ENCODE results near the gene STIMATE.

The STIMATE gene

DNA sequence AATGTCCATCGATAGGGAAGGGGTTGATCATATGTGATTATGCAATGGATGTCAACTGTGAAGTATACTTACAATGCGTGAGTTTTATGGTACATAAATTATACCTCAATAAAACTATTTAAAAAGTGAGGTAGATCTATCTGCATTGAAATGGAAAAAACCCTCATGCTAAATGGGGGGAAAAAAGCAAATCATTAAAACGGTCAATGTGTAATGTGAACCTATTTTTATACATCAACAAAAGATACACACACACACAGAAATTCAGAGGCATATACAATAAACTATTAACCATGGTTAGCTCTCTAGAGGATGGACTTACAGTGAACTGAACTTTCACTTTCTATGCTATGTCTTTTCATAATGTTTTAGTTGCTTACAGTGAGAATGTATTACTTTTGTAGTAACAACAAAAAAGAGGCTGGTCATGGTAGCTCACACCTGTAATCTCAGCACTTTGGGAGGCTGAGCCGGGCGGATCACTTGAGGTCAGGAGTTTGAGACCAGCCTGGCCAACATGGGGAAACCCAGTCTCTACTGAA, 23.1 kb downstream of the STIMATE start:
- no peak for DNase-seq
- in situ Hi-C loops (cut with HindIII; ENCODE audit: low pct_ligation_motif_present, low pct_unique_long_range_greater_than_20kb, low sequenced_read_pairs): no loop called here

GRCh38 chr3:52873433-52874159, 23.8 kb downstream of the STIMATE start:
- in situ Hi-C loops (cut with HindIII; ENCODE audit: low pct_ligation_motif_present, low pct_unique_long_range_greater_than_20kb, low sequenced_read_pairs): no loop called here
- DNase-seq: no peak

DNA sequence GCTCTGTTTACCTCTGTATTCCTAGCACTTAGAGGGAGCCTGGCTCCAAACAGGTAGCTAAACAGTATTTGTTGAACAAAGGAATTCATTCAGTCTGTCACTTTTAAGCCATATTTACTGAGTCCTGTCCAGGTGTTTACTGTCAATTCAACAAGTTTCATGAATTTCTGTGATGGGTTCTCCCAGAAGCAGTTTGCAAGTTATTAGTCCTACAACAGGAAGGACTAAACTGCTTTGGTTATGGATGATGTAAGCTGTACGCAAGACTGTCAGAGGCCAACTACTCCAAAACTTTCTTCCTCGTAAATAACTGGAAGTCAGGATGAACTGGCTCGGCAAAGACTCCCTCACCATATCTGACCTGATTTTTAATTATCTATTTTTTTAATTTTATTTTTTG, 25.1 kb downstream of the STIMATE start:
- in situ Hi-C loops (cut with HindIII; ENCODE audit: low pct_ligation_motif_present, low pct_unique_long_range_greater_than_20kb, low sequenced_read_pairs): no loop called here
- DNase-seq: no peak

DNA sequence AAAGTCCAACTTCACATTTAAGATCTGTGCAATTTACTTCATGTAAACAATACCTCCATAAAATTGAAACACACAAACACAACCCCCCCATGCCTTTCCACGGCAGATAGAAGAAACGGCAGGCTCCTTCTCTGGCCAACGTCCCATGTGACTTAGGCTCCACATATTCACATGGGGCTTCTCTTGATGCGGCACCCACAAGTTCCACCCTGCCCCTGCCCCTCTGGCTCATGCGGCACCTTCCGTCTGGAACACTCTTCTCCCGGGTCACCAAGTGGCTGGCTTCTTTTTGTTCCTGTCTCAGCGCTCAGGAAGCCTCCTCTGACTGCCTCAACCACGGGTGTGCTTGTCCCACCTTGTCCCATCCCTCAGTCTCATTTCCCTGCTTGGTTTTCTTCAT, 25.6 kb downstream of the STIMATE start:
- no peak for DNase-seq
- in situ Hi-C loops (cut with HindIII; ENCODE audit: low pct_ligation_motif_present, low pct_unique_long_range_greater_than_20kb, low sequenced_read_pairs): no loop called here

GRCh38 chr3:52870471-52870870, 26.9 kb downstream of the STIMATE start:
- in situ Hi-C loops (cut with HindIII; ENCODE audit: low pct_ligation_motif_present, low pct_unique_long_range_greater_than_20kb, low sequenced_read_pairs): no loop called here
- DNase-seq: no peak

DNA sequence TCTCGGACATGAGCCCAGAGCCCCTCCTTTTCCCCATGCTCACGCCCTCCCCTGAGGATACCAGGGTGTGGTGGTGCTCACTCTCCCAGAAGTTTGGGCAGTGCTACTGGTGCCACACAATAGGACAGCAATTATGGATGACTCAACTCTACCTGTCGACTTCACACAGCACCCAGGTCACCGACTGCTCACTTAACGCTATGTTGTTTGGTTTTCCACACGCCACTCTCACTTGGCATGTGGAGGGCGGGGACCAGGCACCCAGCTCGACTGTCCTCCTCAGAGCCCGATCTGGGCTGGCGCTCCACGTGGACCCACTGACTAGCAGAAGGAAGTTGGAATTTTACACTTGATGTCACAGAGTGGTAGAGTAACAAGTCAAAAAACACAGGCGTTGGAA, 30.9 kb downstream of the STIMATE start:
- no peak for DNase-seq

DNA sequence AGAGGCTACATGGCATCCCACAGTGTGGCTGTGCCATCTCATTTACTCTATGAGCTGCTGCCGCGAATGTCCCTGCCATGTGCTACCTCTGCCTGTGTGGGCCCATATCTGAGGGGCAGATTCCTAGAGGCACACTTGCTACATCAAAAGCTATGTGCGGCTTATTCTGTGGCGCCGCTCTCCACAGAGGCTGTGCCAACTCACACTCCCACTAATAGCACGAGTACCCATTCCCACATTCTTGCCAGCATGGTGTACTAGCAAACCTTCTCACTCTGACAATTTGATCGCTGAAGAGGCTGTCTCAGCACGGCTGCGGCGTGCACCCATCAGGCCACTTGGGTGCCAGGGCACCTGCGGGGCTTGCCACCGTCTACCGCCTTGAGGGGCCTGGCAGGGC, 31.4 kb downstream of the STIMATE start:
- DNase-seq: no peak
- in situ Hi-C loops (cut with HindIII; ENCODE audit: low pct_ligation_motif_present, low pct_unique_long_range_greater_than_20kb, low sequenced_read_pairs): no loop called here

More for the DNA sequence above, 30.9 kb downstream of the STIMATE start:
- in situ Hi-C loops (cut with HindIII; ENCODE audit: low pct_ligation_motif_present, low pct_unique_long_range_greater_than_20kb, low sequenced_read_pairs): no loop called here

DNA sequence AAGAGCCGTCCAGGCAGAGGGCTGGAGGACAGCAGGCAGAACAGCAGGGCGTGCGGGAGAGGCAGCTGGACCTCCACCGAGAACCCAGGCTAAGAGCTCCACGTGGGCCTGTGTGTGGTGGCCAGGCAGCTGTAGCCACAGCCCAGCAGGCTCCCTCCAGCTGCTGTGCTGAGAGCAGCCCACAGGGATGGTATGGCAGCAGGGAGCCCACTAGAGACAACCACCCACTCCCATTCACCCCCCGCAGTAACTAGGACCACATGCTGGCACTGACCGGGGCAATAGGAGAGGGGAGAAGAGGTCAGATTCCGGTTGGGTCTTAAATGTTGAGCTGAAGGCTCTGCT, 37.0 kb downstream of the STIMATE start:
- in situ Hi-C loops (cut with HindIII; ENCODE audit: low pct_ligation_motif_present, low pct_unique_long_range_greater_than_20kb, low sequenced_read_pairs): no loop called here
- DNase-seq: no peak

DNA sequence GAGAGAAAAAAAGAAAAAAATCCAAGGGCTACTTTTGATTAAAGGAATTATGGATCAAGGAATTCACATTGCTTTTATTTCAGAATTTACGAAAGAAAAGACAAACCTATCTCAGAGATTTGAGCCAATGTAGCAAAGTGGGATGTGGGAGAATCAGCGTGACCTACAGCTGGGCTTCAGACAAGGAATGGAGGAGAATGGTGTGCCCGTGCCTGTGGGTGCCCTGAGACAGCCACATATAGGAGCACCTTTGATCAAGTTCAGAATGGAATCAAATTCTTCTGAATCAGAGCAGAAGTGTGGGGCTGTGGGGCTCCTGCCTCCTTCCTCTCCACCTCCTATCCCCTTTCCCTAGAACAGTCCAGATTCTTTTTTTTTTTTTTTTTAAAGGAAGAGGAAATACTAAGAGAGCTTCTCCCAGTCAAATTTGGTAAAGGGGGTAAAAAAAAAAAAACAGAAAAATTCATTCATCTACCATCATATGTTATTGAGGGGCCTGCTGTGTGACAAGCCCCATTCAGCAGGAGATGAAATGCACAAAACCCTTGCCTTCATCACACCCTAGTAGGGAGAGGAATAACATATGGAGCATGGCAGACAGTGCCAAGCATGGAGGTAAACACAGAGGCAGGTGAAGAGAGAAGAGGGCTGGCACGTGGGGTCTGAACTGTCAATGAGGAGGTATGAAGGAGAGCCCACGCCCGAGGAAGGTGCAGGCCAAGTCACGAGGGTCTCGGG, 37.5 kb downstream of the STIMATE start:
- no peak for DNase-seq
- in situ Hi-C loops (cut with HindIII; ENCODE audit: low pct_ligation_motif_present, low pct_unique_long_range_greater_than_20kb, low sequenced_read_pairs): no loop called here

- in situ Hi-C loops (cut with HindIII; ENCODE audit: low pct_ligation_motif_present, low pct_unique_long_range_greater_than_20kb, low sequenced_read_pairs): no loop called here
- DNase-seq: no peak
These were observed 39.5 kb downstream of the STIMATE start for GRCh38 chr3:52857864-52858263.

- in situ Hi-C loops (cut with HindIII; ENCODE audit: low pct_ligation_motif_present, low pct_unique_long_range_greater_than_20kb, low sequenced_read_pairs): no loop called here
- no peak for DNase-seq
These were observed 40.2 kb downstream of the STIMATE start for GRCh38 chr3:52857133-52857532.

DNA sequence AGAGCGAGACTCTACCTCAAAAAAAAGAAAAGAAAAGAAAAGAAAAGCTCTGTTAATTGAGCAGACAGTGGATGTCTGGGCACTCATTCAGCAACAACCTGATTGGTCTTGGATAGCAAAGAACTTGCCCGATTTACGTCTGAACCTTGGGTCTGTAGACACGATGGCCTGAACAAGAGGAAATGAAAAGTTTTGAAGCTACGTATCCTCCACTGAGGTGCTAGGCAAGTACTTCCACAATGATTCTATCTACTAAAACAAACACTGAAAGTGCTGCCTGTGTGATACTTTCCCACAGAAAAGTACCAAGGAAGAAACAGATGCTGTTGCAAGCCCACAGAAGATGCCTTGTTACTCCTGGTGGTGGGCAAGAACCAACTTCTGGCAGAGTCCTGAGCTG, 40.7 kb downstream of the STIMATE start:
- in situ Hi-C loops (cut with HindIII; ENCODE audit: low pct_ligation_motif_present, low pct_unique_long_range_greater_than_20kb, low sequenced_read_pairs): no loop called here
- DNase-seq: no peak

DNA sequence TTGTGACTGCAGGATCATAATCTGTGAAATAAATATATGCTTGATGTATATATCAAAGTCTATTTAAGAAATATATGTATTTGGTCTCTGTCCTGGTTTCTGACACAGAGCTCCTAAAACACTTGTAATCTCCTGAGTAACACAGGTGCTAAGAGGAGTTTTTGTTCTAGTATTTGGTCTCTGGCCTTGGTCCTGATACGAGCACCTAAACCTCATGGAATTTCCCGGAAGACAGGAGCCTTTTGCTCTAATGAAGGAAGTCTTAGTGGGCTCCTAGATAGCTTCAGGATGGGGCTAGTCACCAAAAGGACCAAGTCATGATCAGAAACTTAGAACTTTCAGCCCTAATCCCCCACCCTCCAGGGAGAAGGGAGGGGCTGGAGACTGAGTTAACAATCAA, 43.3 kb downstream of the STIMATE start:
- in situ Hi-C loops (cut with HindIII; ENCODE audit: low pct_ligation_motif_present, low pct_unique_long_range_greater_than_20kb, low sequenced_read_pairs): no loop called here
- DNase-seq: no peak

DNA sequence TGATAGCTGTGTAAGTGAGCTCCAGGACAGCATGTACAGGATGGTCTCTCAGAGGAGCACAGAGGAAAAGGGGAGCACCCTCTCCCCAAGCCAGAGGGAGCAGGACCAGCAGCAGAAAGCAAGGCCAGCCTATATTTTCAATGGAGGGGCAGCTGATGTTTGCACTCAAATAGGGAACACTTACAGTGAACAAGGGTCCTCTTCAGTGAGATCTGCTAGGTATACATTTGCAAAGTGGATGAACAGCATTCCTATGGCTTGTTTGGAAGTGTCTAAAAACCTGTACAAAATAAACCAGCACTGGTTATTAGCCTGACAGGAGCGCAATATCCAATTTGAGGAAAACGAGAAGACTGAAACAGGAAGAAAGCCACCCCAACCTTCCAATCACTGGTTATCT, 44.9 kb downstream of the STIMATE start:
- DNase-seq: no peak

DNA sequence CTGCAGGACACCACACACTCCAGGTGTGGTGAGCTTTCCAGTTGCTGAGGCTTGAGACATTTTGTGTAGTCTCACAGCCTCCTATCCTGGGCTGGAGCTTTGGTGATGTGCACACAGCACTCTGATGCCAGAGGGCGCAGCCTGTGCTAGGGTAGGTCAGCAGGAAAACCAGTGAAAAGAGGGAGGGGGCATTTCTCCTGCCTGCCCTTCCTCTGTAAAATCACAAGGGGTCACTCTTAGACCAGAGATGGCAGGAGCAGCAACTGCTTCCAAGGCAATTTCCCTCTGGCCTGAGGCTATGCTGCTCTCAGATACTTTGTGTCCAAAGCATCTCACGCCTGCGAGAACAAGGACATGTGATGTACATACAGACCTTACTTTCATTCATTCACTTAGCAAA, 46.0 kb downstream of the STIMATE start:
- peak; percentile 49 for DNase-seq
- in situ Hi-C loops (cut with HindIII; ENCODE audit: low pct_ligation_motif_present, low pct_unique_long_range_greater_than_20kb, low sequenced_read_pairs): no loop called here

More for the DNA sequence above, 44.9 kb downstream of the STIMATE start:
- in situ Hi-C loops (cut with HindIII; ENCODE audit: low pct_ligation_motif_present, low pct_unique_long_range_greater_than_20kb, low sequenced_read_pairs): no loop called here

DNA sequence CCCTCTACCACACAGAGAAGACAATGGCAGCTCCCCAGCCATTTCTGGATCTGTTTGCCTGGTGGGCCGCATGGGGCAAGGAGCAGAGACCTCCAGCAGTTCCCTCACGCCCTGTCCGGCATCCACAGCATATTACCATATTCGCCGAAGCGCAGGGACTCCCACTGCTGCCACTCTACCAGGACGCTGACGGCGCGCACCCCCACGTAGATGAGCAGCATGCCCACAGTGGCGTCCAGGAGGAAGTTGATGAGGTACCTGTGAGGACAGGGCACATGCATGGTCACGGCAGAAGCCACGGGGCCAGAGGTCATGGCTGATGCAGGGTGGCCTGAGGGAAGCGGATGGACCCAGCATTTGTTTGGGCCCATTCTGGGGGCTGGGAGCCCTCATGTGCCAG, 47.7 kb downstream of the STIMATE start:
- no peak for DNase-seq
- in situ Hi-C loops (cut with HindIII; ENCODE audit: low pct_ligation_motif_present, low pct_unique_long_range_greater_than_20kb, low sequenced_read_pairs): no loop called here

- peak; percentile 31 for DNase-seq
- in situ Hi-C loops (cut with HindIII; ENCODE audit: low pct_ligation_motif_present, low pct_unique_long_range_greater_than_20kb, low sequenced_read_pairs): no loop called here
These were observed 48.7 kb downstream of the STIMATE start for GRCh38 chr3:52848617-52849016.

DNA sequence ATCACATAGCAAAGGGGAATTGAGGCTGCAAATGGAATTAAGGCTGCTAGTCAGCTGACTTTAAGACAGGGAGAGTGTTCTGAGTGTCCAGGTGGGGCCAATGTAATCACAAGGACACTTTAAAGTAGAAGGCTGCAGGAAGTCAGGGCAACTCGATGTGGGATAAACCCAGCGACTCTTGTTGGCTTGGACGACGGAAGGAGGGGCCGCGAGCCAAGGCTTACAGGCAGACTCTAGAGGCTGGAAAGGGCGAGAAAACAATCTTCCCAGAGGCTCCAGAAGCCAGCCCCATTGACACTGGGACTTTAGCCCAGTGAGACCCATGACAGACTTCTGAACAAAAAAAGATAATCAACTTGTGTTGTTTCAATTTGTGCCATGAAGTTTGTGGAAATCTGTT, 49.6 kb downstream of the STIMATE start:
- in situ Hi-C loops (cut with HindIII; ENCODE audit: low pct_ligation_motif_present, low pct_unique_long_range_greater_than_20kb, low sequenced_read_pairs): no loop called here
- DNase-seq: no peak

DNA sequence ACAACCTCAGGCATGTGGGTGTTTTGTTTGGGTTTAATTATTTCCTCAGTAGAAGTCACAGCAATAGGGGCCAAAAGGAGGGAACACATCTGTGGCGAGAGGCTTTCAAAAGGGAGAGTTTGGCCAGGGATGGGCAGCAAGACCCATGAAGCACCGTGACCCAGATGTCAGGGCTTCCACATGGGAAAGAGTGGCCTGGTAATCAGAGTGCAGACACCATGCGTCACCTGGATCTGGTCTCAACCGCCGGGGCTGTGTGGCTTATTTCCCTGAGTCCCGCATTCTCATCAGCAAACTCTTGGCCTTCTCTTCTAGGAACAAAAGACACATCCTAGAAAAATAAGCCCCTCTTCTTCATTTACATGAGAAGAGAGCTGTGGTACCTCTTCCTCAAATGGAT, 50.1 kb downstream of the STIMATE start:
- no peak for DNase-seq
- in situ Hi-C loops (cut with HindIII; ENCODE audit: low pct_ligation_motif_present, low pct_unique_long_range_greater_than_20kb, low sequenced_read_pairs): no loop called here

DNA sequence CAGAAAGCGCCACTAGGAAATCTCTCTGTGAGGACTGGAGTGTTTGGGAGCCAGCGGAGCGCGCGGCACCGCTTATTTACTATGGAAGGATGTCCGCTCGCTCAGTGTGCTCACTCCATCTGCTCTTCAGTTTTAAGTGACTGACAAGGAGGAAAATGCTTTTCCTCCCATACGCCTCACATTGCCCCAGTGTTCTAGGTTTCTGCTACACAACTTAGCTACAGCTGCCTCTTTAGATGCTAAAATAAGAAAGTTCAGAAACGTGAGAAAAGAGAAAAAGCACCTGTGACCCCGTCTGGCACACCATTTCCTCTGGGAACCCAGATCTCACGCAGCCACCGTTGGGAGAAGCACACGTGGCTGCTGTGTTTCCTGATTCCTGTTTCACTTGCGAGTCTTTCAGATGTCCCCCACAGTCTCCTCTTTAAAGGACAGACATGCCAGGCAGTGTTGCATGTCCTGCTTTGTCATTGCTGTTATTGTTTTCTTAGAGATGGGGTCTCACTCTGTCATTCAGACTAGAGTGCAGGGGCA, 50.8 kb downstream of the STIMATE start:
- in situ Hi-C loops (cut with HindIII; ENCODE audit: low pct_ligation_motif_present, low pct_unique_long_range_greater_than_20kb, low sequenced_read_pairs): no loop called here
- no peak for DNase-seq

Data from ACHN (cell line).